ENCODE data around the gene DEFB119.

- TF ChIP-seq CTCF (IDR thresholded peaks at IDR 0.05) (no peak), EP300 (IDR thresholded peaks at IDR 0.05) (no peak)
Measured at GRCh38 chr20:31394900-31395299, 4.5 kb upstream of the DEFB119 start.

Data from upper lobe of left lung (tissue), 4 donors.